ENCODE data around the gene UCKL1. TPM values are rescaled to one million over a fixed set of nuclear protein-coding genes. Genes with fewer than 3 reads are reported as not detected.

UCKL1 gene
- total RNA-seq, 1 donor from 2014 or later, result 27.2 TPM

- no peak for DNase-seq (ENCODE audit: low spot score)
- H3K9me3 Mint-ChIP-seq (ENCODE audit: low read depth), result no peaks in the 10 kb centered on the region
- TF ChIP-seq CTCF (IDR thresholded peaks at IDR 0.05), result no peak
- peak overlapping the region; percentile 59 for H3K27ac Mint-ChIP-seq (ENCODE audit: unreplicated experiment)
- H3K4me1 Mint-ChIP-seq (ENCODE audit: low read depth), result no peaks in the 10 kb centered on the region
- no peak overlapping the region for H3K4me3 Mint-ChIP-seq (ENCODE audit: unreplicated experiment)
- H3K27me3 Mint-ChIP-seq (ENCODE audit: low read depth), result no peaks in the 10 kb centered on the region
- peaks cover 2% of the 10 kb centered on the region for H3K36me3 Mint-ChIP-seq (ENCODE audit: low read depth)
These were observed 14.7 kb downstream of the UCKL1 start for GRCh38 chr20:63941282-63942081.

GRCh38 chr20:63940472-63941266 is 15.5 kb downstream of the UCKL1 start:
- Mint-ChIP-seq H3K9me3 (ENCODE audit: low read depth) (no peaks in the 10 kb centered on the region), H3K27ac (ENCODE audit: unreplicated experiment) (no peak overlapping the region), H3K4me3 (ENCODE audit: unreplicated experiment) (no peak overlapping the region), H3K27me3 (ENCODE audit: low read depth) (no peaks in the 10 kb centered on the region), H3K36me3 (ENCODE audit: low read depth) (peaks cover 5% of the 10 kb centered on the region), H3K4me1 (ENCODE audit: low read depth) (no peaks in the 10 kb centered on the region)
- TF ChIP-seq CTCF (IDR thresholded peaks at IDR 0.05), result no peak
- DNase-seq (ENCODE audit: low spot score), result peak; percentile 93

GRCh38 chr20:63940071-63940471 is 16.1 kb downstream of the UCKL1 start:
- Mint-ChIP-seq H3K4me1 (ENCODE audit: low read depth) (no peaks in the 10 kb centered on the region), H3K36me3 (ENCODE audit: low read depth) (peaks cover 7% of the 10 kb centered on the region), H3K27ac (ENCODE audit: unreplicated experiment) (no peak overlapping the region), H3K27me3 (ENCODE audit: low read depth) (no peaks in the 10 kb centered on the region), H3K9me3 (ENCODE audit: low read depth) (no peaks in the 10 kb centered on the region), H3K4me3 (ENCODE audit: unreplicated experiment) (no peak overlapping the region)
- DNase-seq (ENCODE audit: low spot score), result no peak
- TF ChIP-seq CTCF (IDR thresholded peaks at IDR 0.05), result no peak

- Mint-ChIP-seq H3K36me3 (ENCODE audit: low read depth) (peaks cover 9% of the 10 kb centered on the region), H3K4me3 (ENCODE audit: unreplicated experiment) (no peak overlapping the region), H3K27ac (ENCODE audit: unreplicated experiment) (no peak overlapping the region), H3K4me1 (ENCODE audit: low read depth) (no peaks in the 10 kb centered on the region), H3K27me3 (ENCODE audit: low read depth) (no peaks in the 10 kb centered on the region), H3K9me3 (ENCODE audit: low read depth) (no peaks in the 10 kb centered on the region)
- no peak for TF ChIP-seq CTCF (IDR thresholded peaks at IDR 0.05)
- peak; percentile 92 for DNase-seq (ENCODE audit: low spot score)
These were observed 16.9 kb downstream of the UCKL1 start for GRCh38 chr20:63939061-63939935.

- Mint-ChIP-seq H3K9me3 (ENCODE audit: low read depth) (no peaks in the 10 kb centered on the region), H3K27me3 (ENCODE audit: low read depth) (no peaks in the 10 kb centered on the region), H3K4me1 (ENCODE audit: low read depth) (no peaks in the 10 kb centered on the region), H3K27ac (ENCODE audit: unreplicated experiment) (peak overlapping the region; percentile 5), H3K36me3 (ENCODE audit: low read depth) (peaks cover 9% of the 10 kb centered on the region), H3K4me3 (ENCODE audit: unreplicated experiment) (no peak overlapping the region)
- no peak for DNase-seq (ENCODE audit: low spot score)
- TF ChIP-seq CTCF (IDR thresholded peaks at IDR 0.05), result no peak
These were observed 18.6 kb downstream of the UCKL1 start for GRCh38 chr20:63937596-63937995.
